OCI-LY7 (cell line): ENCODE data around the gene CCDC126. TPM values are rescaled to one million over a fixed set of nuclear protein-coding genes. Genes with fewer than 3 reads are reported as not detected.
A peak's percentile ranks its signal among the peaks of the same experiment; 100 is the strongest.

Source experiments
- BruUV-seq: library from RNA; stranded (reverse); fragments of 400-500 nt; replicated peaks from 2 replicates; lab custom pipeline; 2021; lab: Mats Ljungman, UMichigan
- CTCF ChIA-PET: fragments of 300-600 bp; sonication (Branson Sonifier 250); formaldehyde crosslinking; loops from one replicate; lab custom pipeline; 2022; ENCODE audit warnings: antibody characterized with exemption; ENCODE audit not compliant: unreplicated experiment; lab: Charles Lee
- POLR2A ChIA-PET: fragments of 300-600 bp; sonication (Branson Sonifier 250); formaldehyde crosslinking; loops from one replicate; lab custom pipeline; 2022; ENCODE audit warnings: antibody characterized with exemption; lab: Charles Lee
- DNase-seq: peaks from one replicate; pipeline ENCODE4 v3.0.0-alpha.2; 2015; ENCODE audit warnings: low spot score
- H2AFZ ChIP-seq: fragments of 200-600 bp; sonication (generic), shearing (Covaris generic); 2 replicates; pipeline ENCODE4 v1.6.1; 2014; ENCODE audit warnings: mild to moderate bottlenecking, antibody characterized with exemption, low read length, moderate library complexity
- H3K27ac ChIP-seq: fragments of 200-600 bp; sonication (generic); 2 replicates; pipeline ENCODE4 v1.5.1; 2014; ENCODE audit warnings: mixed run types, low read depth, mild to moderate bottlenecking, moderate library complexity, low read length, inconsistent platforms; ENCODE audit not compliant: poor library complexity, severe bottlenecking
- H3K36me3 ChIP-seq: fragments of 200-600 bp; sonication (generic); 2 replicates; pipeline ENCODE4 v1.6.1; 2014; ENCODE audit warnings: mild to moderate bottlenecking, antibody characterized with exemption, low read length, moderate library complexity, mixed read lengths; ENCODE audit not compliant: insufficient read depth
- H3K4me1 ChIP-seq: fragments of 200-600 bp; sonication (generic); 2 replicates; pipeline ENCODE4 v1.5.1; 2014; ENCODE audit warnings: mild to moderate bottlenecking, low read length; ENCODE audit not compliant: insufficient read depth, poor library complexity, severe bottlenecking
- H3K4me2 ChIP-seq: fragments of 200-600 bp; sonication (generic); 2 replicates; pipeline ENCODE4 v1.6.1; 2014; ENCODE audit warnings: mild to moderate bottlenecking, low read length
- H3K4me3 ChIP-seq: fragments of 200-600 bp; sonication (generic); 2 replicates; pipeline ENCODE4 v1.5.1; 2014; ENCODE audit warnings: mild to moderate bottlenecking, low read depth, low read length; ENCODE audit not compliant: poor library complexity, severe bottlenecking
- H3K79me2 ChIP-seq: fragments of 200-600 bp; sonication (generic); 2 replicates; pipeline ENCODE4 v1.6.1; 2016; ENCODE audit warnings: low read depth, mild to moderate bottlenecking, low read length, moderate library complexity, mixed read lengths; ENCODE audit not compliant: insufficient read depth
- H3K9me2 ChIP-seq: fragments of 200-600 bp; sonication (generic); 2 replicates; pipeline ENCODE4 v1.6.1; 2016; ENCODE audit warnings: mild to moderate bottlenecking, low read length, mixed read lengths; ENCODE audit not compliant: insufficient read depth
- H3K9me3 ChIP-seq: fragments of 200-600 bp; sonication (generic); 2 replicates; pipeline ENCODE4 v1.6.1; 2014; ENCODE audit warnings: mild to moderate bottlenecking, mixed run types, low read length, mixed read lengths
- H4K20me1 ChIP-seq: fragments of 200-600 bp; sonication (generic); 2 replicates; pipeline ENCODE4 v1.6.1; 2014; ENCODE audit warnings: mild to moderate bottlenecking, antibody characterized with exemption, low read length, moderate library complexity, mixed read lengths; ENCODE audit not compliant: insufficient read depth
- EZH2phosphoT487 ChIP-seq: fragments of 200-600 bp; sonication (generic); IDR thresholded peaks from 2 replicates; pipeline ENCODE4 v1.6.1; 2018; ENCODE audit warnings: low read depth, borderline replicate concordance, mild to moderate bottlenecking, mixed run types, antibody characterized with exemption, low read length, moderate library complexity, mixed read lengths
- intact Hi-C: fragments of 100-400 bp; cut with micrococcal nuclease; formaldehyde crosslinking; loops from one replicate; pipeline ENCODE4 v1.10.0; 2022; ENCODE audit not compliant: unreplicated experiment
- total RNA-seq, 2 experiments: library from RNA; depleted of rRNA in 1 of 2; stranded (reverse); fragments of >200 nt in 1 of 2; shearing (Covaris generic) in 1 of 2; gene quantifications; 2 replicates each; pipeline ENCODE4 v1.2.3, GENCODE V29; 2014 to 2022
- TF ChIP-seq, protein P1 (sequence below): fragments of 200-600 bp; sonication (generic); conservative IDR thresholded peaks from 2 replicates; pipeline ENCODE4 v1.5.1; 2014; ENCODE audit warnings: mild to moderate bottlenecking, antibody characterized with exemption, low read length, moderate library complexity, mixed read lengths

The CCDC126 gene
- total RNA-seq, 2 experiments from 2014 or later, result 9.6 to 14.2 TPM

DNA sequence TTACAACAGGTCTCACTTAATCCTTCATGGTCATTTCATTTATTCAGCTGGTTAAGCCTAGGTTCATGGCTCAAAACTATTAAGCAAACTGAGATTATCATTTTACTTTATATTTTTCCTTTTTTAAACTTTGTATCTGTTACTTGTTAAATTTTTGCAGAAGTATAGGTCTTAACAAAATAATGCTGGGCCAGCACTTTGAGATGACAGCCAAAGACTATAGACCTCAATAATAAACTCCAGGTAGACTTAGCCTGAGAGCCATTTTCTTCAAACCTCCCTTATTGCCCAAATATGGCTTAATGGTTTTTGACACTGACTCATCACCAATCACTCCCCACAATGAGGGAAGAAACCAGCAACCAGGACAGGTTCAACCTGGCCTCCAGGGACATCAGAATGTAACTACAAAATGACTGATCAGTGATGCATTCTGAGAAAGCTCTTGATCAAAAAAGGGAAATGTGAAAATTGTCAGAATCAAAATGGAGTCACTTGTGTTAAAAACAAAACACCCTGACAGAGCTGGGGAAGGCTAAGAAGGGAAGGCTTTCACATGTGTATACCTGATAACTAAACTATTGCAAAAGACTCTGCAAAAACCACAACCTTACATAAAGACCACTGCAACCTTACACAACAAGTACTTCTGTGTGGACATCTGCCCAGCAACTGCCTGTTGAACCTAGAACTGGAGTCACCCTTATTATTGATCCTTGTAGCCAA lies 2.1 kb upstream of the CCDC126 start:
- H3K4me1 ChIP-seq, result peaks cover 53% of the 10 kb centered on the region
- H4K20me1 ChIP-seq, result no peaks in the 10 kb centered on the region
- H3K4me2 ChIP-seq, result peak overlapping the region; percentile 57
- H3K36me3 ChIP-seq, result no peaks in the 10 kb centered on the region
- BruUV-seq, result no TSS peak
- H3K79me2 ChIP-seq, result peaks cover 4% of the 10 kb centered on the region; the same call in 1 of the 2 replicates
- H3K9me3 ChIP-seq, result no peaks in the 10 kb centered on the region
- POLR2A ChIA-PET, result interaction anchor here (0.5 to 1.7 kb wide), 3 partner anchors 22 to 629 kb away, joined by 3 read pairs; no protein-coding TSS in a partner anchor
- H2AFZ ChIP-seq, result peak overlapping the region; percentile 35; the same call in 1 of the 2 replicates
- H3K4me3 ChIP-seq, result peak overlapping the region; percentile 21
- H3K27ac ChIP-seq, result peak overlapping the region; percentile 71
- no peak for TF ChIP-seq EZH2phosphoT487
- TF ChIP-seq, protein P1, sequence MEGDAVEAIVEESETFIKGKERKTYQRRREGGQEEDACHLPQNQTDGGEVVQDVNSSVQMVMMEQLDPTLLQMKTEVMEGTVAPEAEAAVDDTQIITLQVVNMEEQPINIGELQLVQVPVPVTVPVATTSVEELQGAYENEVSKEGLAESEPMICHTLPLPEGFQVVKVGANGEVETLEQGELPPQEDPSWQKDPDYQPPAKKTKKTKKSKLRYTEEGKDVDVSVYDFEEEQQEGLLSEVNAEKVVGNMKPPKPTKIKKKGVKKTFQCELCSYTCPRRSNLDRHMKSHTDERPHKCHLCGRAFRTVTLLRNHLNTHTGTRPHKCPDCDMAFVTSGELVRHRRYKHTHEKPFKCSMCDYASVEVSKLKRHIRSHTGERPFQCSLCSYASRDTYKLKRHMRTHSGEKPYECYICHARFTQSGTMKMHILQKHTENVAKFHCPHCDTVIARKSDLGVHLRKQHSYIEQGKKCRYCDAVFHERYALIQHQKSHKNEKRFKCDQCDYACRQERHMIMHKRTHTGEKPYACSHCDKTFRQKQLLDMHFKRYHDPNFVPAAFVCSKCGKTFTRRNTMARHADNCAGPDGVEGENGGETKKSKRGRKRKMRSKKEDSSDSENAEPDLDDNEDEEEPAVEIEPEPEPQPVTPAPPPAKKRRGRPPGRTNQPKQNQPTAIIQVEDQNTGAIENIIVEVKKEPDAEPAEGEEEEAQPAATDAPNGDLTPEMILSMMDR, result no peak
- intact Hi-C loops, result loop anchor here (5.0 kb wide), 2 partner anchors 1122 to 1208 kb away; no protein-coding TSS in a partner anchor
- peak; percentile 77 for DNase-seq
- CTCF ChIA-PET, result interaction anchor here (0.5 kb wide), 1 partner anchor 15 kb away, joined by 14 read pairs; no protein-coding TSS in a partner anchor
- H3K9me2 ChIP-seq, result no peaks in the 10 kb centered on the region

DNA sequence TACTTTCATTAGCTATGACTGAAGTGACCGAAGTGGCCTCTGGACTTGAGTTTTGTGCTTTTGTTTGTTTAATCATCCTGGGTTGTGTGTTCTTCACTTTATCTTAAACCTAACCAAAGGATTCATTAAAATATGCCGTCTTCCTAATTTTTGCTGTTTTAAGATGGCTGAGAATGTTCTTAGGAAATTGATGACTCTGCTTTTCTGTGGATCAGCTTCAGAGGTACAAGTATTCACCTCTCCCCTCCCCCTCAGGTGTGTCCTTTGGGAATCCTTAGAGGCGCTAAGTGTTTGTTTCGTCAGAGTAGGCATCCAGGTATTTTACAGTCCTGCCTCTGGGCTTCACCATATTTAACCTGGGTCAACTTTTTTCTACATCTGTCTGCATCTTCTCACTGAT lies 1.1 kb downstream of the CCDC126 start:
- 0 out of 2 replicates have a peak, but pooled peaks cover 4% of the 10 kb centered on the region for H4K20me1 ChIP-seq
- H3K79me2 ChIP-seq, result peaks cover 6% of the 10 kb centered on the region; the same call in 1 of the 2 replicates
- H3K4me2 ChIP-seq, result peak overlapping the region; percentile 75
- TF ChIP-seq, protein P1, result no peak
- TF ChIP-seq EZH2phosphoT487, result no peak
- intact Hi-C loops, result loop anchor here (5.0 kb wide), 2 partner anchors 1119 to 1211 kb away; no protein-coding TSS in a partner anchor
- BruUV-seq, result no TSS peak
- no peak for DNase-seq
- ChIA-PET POLR2A (interaction anchor here (0.5 to 1.1 kb wide), 8 partner anchors 8 to 1050 kb away, joined by 3 to 10 read pairs (median 4); no protein-coding TSS in a partner anchor), CTCF (no interaction called here)
- peaks cover 62% of the 10 kb centered on the region for H3K4me1 ChIP-seq
- peak overlapping the region; percentile 83 for H3K4me3 ChIP-seq
- no peaks in the 10 kb centered on the region for H3K36me3 ChIP-seq
- H2AFZ ChIP-seq, result peak overlapping the region; percentile 94; the same call in 1 of the 2 replicates
- no peak overlapping the region for H3K27ac ChIP-seq
- H3K9me3 ChIP-seq, result no peaks in the 10 kb centered on the region
- H3K9me2 ChIP-seq, result no peaks in the 10 kb centered on the region
